Brain pericyte (primary cell): ENCODE measurements around the gene MORC2.

Experiments
- DNase-seq: peaks from one replicate; pipeline ENCODE4 v3.0.0-alpha.2; 2012; ENCODE audit warnings: low read depth, low spot score

The MORC2 gene

DNA sequence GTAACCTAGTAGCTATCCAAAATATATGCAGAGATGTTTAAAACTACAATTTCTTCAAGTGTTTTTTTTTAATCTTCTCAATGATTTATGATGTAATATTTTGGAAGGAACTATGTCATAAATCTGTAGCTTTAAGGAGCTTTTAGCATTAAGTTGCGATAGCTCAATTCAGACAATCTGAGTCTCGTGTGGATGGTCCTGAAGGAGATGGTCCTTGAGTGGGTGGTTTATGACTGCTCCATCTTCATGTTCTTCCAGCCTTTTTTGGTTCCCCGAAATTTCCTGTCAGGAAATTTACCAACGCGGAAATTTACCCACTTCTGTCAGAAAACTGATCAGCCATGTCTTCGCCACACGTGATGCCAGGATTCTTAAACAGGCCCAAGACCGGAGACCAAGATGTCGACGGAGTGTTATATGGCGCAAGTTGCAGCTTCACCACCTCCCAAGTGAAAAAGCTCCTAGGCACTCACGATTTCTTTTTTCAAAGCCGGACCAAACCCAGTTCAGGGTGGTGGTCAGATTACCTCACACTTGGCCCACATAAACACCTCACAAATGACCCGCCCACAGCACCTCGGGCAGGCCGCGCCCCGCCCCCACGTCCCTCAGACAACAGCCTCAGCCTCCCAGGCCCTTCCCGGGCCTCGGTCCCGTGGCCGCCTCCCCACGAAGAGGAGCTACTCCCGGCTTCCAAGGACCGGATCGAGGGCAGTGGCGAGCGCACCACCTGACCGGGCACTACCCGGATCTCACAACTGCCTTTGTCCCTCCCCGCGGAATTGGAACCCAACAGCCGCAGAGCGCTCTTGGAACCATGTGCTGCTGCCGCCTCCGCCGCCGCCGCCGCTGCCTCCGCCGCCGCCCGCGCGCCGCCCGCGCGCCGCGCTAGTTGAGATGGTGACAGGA is at the start of gene MORC2:
TSS of gene MORC2 (minus strand) at position 760 of the 909 bp plus-strand sequence. CDS start 885 bp downstream, outside the sequence.
- DNase-seq = no peak

DNA sequence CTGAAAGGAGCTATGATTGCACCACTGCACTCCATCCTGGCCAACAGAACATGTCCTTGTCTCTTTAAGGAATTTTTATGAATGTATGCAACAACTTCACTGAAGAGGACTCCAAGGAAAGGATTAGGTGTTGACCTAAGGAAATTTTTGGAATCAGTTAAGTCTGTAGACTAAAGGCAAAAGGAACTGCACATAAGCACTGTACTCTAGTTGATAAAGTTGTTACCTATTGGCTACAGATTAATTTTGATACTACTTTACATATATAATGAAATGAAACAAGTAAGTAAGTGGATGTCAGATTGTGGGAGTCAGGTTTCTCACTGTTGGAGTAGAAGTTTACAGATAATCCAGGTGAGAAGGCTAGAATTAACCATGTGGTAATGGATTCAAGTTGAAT is 37.0 kb upstream of the MORC2 start:
- no peak for DNase-seq

DNA sequence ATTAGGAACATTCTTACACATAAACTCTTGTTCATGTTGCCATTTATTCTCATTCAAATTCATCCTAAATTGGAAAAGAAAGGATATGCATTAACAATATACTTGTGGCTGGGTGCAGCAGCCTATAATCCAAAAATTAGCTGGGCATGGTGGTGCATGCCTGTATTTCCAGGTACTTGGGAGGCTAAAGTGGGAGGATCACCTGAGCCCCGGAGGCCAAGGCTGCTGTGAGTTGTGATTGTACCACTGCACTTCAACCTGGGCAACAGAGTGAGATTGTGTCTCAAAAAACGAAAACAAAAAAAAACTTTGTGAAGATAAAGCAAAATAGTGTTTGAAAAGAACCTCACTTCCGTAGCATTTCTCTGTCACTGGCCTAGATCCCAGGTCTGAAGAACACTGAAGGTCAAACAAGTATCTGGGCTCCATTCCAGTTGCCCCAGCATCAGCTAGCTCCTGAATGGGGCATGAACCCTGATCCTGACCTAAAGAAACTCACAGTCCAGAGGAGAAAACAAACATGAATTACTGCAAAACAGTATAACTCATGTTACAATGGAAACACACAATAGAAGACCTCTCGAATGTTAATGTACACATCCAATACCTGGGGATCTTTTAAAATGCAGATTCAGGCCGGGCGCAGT is 32.7 kb upstream of the MORC2 start:
- DNase-seq = no peak

DNA sequence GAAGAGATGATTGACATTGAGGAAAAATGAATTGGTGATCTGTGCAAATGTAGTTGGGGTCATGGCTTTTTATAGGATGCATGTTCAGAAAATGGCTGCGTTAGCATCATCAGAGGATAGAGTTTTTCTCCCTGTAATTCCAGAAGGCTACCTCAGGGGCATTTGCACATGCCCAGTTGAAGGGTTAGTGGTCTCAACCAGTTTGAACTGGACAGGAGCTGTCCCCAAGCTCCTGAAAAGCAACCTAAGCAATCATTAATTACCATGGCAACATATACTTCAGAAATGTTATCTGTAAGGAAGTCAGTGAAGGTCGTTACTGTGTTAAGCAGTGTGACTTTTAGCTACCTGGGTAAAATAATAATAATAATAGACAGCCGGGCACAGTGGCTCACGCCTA is 29.8 kb upstream of the MORC2 start:
- no peak for DNase-seq

DNA sequence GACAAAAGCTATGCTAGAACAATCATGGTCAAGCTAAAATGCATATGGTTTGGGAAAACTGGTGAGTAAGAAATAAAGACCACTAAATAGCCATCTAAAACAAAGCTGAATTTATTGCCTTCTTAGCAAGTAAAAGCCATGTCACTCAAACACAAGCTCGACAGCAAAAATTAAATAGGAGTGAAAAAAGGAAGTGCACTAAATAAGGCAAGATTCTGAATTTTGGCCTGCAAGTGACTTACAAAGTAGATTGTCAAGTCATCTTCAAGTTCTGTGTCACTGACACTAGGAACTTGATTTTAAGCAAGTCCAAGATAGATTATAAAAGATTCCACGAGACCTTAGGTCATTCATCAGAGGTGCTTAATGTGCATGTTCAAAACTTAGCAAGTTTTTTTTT is 27.9 kb upstream of the MORC2 start:
- no peak for DNase-seq

DNA sequence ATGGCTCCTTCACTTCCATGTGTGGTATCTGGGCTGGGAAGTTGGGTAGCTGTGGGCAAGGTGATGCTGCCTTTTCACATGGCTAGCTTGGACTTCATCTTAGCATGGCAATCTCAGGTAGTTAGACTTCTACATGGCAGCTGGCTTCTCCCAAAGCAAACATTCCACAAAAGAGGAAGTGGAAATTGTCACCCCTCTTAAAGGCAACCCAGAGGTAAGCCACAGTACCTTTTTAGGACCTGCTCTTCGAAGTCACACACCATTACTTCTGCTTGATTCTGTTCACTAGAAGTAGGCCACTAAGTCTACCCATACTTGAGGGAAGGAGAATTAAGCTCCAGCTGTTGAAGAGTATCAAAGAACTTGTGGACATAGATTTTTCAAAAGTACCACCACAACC is 26.4 kb upstream of the MORC2 start:
- DNase-seq = no peak

DNA sequence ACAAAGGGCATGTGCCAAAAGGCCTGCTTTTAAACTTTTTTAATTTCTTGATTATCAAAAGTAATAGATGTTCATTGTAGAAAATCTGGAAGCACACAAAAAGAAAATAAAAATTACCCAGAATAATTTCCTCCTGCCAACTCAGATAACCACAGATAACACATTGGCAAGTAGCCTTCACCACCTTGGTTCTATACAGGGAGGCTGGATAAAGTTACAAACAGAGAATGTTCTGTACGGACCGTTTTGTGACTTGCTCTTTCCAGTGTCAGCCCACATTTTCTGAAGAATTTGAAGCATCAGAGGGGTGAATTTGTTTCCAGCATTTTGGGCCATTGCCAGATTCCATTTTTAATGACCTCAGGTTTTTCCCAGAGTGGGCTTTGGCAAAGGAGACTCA is 24.0 kb upstream of the MORC2 start:
- no peak for DNase-seq

DNA sequence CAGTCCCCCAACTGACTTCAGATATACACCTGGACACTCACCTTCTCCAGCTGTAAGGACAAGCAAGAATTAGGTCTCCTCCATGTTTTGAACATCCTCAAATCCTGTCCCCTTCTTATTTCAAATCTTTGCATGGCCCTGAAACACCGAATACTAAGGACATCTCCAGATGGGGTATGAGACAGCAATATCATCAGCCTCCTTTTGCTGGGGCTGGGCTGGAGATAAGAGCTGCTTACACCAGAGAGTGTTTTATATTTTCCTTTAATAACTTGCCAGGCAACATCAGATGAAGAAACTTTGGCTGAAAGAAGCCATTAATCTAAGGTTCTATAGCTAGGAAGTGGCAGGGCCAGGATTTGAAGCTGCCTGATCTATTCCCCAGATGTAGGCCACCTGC is 22.1 kb upstream of the MORC2 start:
- no peak for DNase-seq

DNA sequence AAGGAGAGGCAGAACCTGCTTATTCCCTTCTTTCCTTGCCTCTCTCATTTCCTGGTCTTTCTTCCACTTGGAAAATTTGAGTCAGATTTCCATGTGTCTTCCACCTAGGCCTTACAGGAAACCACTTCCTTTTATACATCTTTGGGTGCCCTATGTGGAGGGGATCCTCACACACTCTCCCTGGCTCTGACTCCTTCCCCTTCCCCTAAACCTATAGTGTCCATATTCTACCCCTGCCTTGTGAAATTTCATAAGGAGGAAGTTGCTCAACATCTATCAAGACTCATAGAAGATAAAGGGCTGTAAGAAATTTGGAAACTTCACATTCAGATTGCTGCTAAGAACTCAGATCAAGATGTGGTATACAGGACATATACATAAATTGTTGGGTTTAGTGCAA is 20.9 kb upstream of the MORC2 start:
- no peak for DNase-seq

DNA sequence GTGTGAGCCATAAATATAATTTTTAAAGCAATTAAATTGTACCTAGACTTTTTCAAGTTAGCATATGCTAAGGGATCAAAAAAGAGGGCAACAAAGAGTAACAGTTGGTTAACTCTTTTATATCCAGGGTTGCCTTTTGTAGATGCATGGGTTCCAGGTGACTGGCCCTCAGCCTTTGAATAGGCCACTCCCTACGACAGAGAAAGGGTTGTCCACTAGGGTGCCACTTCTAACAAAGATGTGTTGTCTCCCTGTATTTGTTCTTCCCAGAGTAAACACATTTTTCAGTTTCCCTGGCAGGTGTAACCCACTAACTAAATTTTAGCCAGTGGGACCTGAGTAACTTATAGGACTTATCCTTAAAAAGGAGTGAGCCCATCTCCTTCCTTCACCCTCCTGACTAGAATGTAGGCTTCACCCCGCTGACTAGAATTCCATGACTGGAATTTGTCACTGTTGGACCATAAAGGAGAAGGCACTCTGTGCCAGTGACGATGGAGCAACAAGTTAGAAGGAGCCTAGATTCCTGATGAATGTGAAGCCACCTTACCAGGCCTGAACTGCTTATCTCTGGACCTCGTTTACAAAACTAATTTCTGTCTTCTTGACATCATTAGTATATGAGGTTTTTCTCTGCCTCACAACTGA is 17.1 kb upstream of the MORC2 start:
- no peak for DNase-seq

DNA sequence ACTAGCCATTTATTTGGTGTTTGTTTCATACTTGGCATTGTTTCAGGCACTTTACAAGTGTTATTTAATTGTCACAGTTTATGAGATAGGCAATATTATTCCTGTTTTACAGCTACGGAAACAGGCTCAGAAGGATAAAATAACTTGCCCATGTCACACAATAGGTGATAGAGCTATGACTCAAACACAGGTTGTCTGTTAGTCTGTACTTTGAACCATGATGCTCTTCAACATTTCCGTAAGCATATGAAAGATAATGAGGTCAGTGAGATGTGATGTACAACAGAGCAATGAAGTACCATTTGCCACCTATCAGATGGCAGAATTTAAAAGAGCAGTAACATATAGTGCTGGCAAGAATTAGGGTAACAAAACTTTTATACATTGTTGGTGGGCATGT is 15.7 kb upstream of the MORC2 start:
- DNase-seq = no peak

DNA sequence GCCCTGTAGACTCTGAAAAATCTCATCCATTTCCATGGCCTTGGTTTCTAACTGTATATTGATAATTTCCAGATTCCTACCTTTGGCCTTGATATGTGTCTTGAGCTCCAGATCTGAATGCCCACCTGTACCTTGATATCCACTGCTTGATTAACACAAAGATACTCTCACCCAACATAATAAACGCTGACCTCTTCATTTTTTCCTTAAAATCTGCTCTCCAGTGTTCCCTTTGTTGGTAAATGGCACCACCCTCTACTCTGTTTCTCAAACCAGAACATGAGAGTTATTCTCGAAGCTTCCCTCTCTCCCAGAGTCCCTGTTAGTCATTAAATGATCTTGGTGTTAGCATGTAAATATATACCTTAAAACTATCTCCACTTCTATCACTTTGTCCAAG is 13.9 kb upstream of the MORC2 start:
- no peak for DNase-seq

DNA sequence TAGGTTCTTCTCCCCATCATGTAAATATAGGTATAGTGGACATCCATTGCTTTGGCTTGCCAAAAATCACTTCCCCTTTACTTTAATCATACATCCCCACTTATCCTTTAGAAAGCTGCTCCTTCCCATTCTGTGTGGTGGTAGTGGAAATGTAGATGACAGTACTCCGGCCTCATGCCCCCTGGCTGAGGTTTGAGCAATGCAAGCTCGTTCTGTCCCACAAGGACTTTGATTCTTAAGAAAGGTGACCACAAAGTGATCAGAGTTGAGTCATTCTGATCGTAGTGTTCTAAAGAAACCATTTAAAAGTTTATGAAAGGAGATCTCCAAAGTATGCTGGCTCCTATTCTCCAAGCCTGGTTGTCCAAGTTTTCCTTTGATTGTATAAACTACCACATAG is 11.4 kb upstream of the MORC2 start:
- no peak for DNase-seq

DNA sequence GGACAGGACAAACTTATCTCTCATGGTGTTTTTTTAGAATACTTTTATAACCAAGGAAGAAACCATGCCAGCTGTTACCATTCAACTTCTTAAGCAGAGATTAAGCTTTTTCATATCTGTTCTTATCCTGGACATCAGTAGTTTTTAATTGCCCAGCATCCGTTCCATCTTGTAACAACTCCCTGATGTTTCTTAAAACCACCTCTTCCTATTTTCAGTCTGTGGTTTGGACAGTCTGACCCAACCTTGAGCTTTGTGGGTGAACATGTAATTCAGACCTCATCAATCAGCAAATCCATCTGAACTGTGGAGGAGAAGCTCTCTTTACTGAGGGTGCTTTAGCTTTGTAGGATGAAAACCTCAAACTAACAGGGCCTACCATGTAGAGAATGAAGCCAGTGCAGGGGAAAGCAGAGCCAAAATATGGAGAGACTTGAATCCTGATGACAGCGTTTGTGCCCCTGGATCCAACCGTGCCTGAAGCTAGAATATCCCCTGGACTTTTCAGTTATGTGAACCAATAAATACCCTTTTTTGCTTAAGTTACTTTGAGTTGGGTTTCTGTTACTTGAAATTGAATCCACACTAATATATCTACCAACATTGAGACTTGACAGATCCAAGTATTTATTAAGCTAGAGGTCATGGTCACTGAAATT is 9.9 kb upstream of the MORC2 start:
- no peak for DNase-seq

DNA sequence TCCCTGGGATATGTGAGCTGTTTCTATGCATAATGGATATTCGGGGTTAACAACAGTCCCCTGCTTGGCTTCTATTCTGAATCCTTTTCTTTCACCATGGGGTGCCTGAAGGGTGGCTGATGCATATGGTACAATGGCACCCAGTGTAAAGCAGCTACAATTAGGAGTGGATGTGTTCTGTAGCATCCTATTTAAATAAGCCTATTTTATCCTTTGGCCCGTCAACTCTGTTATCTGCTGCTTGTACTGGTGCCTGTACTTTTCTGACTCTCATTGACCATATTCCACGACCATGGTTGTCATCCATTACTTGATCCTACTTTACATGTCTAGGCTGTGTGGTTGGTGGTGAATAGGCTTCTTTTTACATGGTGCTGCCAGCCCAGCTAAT is 1.8 kb upstream of the MORC2 start:
- no peak for DNase-seq

DNA sequence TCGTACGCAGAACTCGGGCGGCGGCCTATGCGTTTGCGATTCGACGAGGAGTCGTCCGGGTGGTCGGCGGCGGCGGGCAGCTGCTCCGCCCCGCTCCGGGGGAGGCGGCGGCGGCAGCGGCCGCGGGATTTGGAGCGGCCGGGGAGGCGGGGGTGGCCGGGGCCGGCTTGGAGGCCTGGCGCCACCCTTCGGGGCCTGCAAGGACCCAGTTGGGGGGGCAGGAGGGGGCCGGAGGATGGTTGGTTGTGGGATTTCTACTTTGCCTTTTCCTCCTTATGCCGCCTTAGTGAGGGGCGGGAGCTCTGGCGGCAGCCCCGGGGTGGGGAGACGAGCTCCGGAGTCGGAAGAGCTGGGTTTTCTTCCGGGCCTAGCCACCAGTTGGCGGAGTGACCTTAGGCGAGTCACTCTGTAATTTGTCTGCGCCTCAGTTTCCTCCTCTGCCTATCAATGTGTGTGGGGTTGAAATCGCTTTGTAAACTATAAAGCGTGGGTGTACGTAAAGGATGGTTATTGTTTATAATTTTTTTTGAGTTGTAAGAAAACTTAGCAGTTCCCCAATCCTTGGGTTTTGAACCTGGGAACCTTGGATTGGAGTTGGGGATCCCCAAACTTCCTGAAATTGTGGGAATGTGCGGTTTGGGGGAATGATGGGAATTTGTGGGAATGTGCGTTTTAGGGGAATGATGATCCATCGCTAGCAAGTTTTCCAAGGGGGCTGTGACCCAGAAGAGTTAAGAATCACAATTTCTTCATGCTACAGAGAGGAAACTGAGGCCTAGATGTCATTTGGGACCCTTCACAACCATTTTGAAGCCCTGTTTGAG is 1.2 kb upstream of the MORC2 start:
- no peak for DNase-seq

DNA sequence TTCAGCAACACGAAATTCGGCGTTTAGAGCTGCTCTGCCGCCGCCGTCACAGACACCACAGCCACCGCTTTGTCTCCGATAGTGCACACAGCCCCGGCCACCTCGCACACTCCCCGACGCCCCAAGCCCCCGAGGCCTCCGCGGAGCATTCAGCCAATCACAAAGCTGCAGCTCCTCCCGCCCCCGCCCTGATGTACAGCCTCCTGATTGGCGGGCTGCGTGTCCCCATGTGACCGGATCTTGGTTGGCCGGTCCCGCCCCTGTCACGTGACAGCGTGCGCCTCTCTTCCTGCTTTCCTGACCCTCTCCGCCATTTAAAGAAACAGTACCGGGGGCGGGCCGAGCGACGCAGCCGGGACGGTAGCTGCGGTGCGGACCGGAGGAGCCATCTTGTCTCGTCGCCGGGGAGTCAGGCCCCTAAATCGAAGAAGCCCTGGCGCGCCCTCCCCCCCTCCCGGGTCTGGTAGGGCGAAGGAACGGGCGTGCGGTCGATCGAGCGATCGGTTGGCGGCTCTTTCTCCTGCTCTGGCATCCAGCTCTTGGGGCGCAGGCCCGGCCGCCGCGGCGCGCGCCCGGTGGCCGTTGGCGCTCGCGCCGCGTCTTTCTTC is 454 bp upstream of the MORC2 start, which contains the start of gene TUG1:
TSS of gene TUG1 (plus strand) at position 342 of the 608 bp plus-strand sequence.
- peak; percentile 96 for DNase-seq

DNA sequence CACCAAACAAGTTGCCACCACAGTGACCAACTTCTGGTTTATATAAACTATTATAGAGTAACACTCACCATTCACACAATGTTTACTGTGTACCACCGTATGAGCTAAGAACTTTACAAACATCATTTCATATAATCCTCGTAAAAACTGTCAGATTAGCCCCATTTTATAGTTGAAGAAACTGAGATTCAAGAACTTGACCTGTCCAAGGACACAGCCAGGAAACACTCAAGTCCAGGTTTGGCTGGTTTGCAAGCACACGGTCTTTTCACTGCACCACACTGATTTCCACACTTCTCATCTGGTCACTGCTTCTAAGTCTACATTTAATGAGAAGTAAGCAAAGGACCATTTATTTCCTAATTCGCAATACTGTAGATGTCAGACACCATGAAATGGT is 3.7 kb downstream of the MORC2 start:
- no peak for DNase-seq

DNA sequence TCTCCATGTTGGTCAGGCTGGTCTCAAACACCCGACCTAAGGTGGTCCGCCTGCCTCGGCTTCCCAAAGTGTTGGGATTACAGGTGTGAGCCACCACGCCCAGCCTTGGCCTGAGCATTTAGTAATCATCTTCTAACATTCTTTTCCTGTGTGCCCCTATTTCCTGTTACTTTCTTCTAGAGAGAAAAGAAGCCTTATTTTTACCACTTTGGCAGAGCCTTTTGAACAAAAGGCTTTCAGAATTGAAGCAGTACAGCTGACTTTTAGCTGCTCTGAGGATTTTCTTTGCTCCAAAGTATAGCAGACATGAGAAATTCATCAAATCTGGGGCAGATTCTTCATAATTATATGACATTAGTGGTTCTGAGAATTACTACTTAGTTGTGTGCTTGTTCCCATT is 13.4 kb downstream of the MORC2 start:
- DNase-seq = no peak

DNA sequence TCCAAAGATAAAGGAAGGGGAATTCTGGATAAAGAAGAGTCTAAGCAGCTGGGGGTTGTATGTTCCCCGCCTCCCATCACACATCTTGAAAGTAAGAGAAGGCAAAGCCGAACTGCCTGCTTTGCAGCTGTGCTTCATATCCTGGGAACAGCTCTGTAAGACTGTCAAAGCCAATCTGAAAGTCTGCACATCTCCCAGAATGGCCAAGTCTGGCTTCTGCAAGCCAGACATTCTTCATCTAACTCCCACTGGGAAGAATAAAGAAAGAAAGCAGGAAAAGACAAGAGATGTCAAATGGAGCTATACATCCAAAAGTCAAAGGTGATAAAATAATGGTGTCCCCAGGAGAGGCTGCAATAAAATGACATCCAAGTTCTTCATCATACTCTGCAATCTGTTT is 15.4 kb downstream of the MORC2 start:
- DNase-seq = no peak
